ENCODE data around the gene MAGI2. TPM values are rescaled to one million over a fixed set of nuclear protein-coding genes. Genes with fewer than 3 reads are reported as not detected.

Gene MAGI2
- total RNA-seq, 3 donors from 2014 or later (not counting 1 experiment from before 2014, with no cell fraction given): 0.09 to 0.48 (median 0.27) TPM

DNA sequence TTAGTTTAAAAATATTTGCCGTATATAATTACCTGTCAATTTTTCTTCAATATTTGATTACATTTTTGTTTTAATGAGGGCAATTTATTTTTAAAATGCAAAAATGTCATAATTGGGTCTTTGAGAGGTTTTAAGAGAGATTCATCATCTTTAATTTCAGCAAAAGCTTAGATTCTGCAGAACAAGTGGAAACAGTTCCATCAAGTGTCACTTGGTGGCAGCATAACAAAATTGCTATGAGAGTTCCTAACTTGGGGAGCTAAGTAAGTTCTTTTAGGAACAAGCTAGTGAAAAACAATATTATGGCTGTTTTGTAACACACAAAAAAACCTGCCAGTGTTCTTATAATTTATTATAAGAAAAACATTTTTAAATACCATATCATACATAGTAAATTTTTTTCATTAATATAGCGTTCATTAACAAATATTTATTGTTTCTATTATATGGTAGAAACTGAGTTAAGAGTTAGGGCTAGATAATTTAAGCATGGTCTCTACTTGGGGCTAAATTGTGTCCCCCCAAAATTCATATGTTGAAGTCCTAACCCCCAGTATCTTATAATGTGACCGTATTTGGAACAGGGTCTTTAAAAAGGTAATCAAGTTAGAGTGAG is 155.2 kb downstream of the MAGI2 start:
- H3K27ac ChIP-seq (ENCODE audit: low read length): no peak overlapping the region
- WGBS (ENCODE audit: insufficient coverage): 100% methylated on average over 1 of the region's 3 CpGs
- H3K9me3 ChIP-seq (ENCODE audit: control insufficient read depth, insufficient read depth, low read length): no peaks in the 10 kb centered on the region
- Mint-ChIP-seq H3K4me3 (no peak overlapping the region), H3K9me3 (peaks cover 7 to 8% of the 10 kb centered on the region in 2 donors), H3K27ac (no peak overlapping the region), H3K27me3 (ENCODE audit: low read depth in 2 of 2) (no peaks in the 10 kb centered on the region), H3K4me1 (no peaks in the 10 kb centered on the region), H3K36me3 (no peaks in the 10 kb centered on the region)
- no peaks in the 10 kb centered on the region for H3K36me3 ChIP-seq (ENCODE audit: control insufficient read depth, insufficient read depth, low read length)
- no peak overlapping the region for H3K4me3 ChIP-seq (ENCODE audit: low read length)
- no peaks in the 10 kb centered on the region for H3K4me1 ChIP-seq (ENCODE audit: control insufficient read depth, insufficient read depth, low read length)
- TF ChIP-seq, protein P1, sequence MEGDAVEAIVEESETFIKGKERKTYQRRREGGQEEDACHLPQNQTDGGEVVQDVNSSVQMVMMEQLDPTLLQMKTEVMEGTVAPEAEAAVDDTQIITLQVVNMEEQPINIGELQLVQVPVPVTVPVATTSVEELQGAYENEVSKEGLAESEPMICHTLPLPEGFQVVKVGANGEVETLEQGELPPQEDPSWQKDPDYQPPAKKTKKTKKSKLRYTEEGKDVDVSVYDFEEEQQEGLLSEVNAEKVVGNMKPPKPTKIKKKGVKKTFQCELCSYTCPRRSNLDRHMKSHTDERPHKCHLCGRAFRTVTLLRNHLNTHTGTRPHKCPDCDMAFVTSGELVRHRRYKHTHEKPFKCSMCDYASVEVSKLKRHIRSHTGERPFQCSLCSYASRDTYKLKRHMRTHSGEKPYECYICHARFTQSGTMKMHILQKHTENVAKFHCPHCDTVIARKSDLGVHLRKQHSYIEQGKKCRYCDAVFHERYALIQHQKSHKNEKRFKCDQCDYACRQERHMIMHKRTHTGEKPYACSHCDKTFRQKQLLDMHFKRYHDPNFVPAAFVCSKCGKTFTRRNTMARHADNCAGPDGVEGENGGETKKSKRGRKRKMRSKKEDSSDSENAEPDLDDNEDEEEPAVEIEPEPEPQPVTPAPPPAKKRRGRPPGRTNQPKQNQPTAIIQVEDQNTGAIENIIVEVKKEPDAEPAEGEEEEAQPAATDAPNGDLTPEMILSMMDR (IDR thresholded peaks at IDR 0.05): no peak
- no peak for ATAC-seq
- intact Hi-C loops (cut with micrococcal nuclease): no loop called here
- DNase-seq: peak in 1 of 2 donors; percentile 18
- H3K27me3 ChIP-seq (ENCODE audit: control insufficient read depth, insufficient read depth, low read length): no peaks in the 10 kb centered on the region

DNA sequence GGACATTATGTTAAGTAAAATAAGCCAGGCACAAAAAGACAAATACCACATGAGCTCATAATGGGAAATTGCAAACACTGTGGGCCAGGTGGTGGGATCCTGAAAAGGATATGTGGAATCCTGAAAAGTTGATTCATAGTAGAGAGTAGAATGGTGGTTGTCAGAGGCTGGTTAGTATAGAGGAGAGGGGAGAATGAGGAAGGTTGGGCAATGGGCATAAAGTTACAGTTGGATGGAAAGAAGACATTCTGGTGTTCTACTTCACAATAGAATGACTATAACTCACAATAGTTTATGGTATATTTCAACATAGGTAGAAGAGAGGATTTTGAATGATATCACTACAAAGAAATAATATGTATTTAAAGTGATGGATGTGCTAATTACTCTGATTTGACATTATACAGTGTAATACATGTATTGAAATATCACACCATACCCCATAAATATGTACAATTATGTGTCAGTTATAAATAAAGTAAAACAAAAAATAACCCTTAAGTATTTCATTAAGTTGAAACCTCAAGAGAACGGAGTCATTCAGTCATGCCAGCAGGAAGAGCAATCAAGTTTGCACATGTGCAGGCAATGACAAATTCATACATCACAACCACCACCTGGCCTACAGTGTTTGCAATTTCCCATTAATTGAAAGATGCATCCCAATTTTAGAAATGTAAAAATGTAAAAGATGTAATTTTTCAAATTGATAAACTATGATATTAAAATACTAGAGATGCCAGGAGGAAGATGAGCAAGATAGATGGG is 156.7 kb downstream of the MAGI2 start:
- H3K27ac ChIP-seq (ENCODE audit: low read length): no peak overlapping the region
- H3K36me3 ChIP-seq (ENCODE audit: control insufficient read depth, insufficient read depth, low read length): no peaks in the 10 kb centered on the region
- no peaks in the 10 kb centered on the region for H3K27me3 ChIP-seq (ENCODE audit: control insufficient read depth, insufficient read depth, low read length)
- no peak overlapping the region for H3K4me3 ChIP-seq (ENCODE audit: low read length)
- H3K9me3 ChIP-seq (ENCODE audit: control insufficient read depth, insufficient read depth, low read length): no peaks in the 10 kb centered on the region
- Mint-ChIP-seq H3K27ac (no peak overlapping the region), H3K36me3 (no peaks in the 10 kb centered on the region), H3K9me3 (peaks cover 11% of the 10 kb centered on the region in 2 donors), H3K27me3 (ENCODE audit: low read depth in 2 of 2) (no peaks in the 10 kb centered on the region), H3K4me1 (no peaks in the 10 kb centered on the region), H3K4me3 (no peak overlapping the region)
- ATAC-seq (no peak), DNase-seq (no peak)
- no peaks in the 10 kb centered on the region for H3K4me1 ChIP-seq (ENCODE audit: control insufficient read depth, insufficient read depth, low read length)
- WGBS (ENCODE audit: insufficient coverage): 92% methylated on average over 1 of the region's 1 CpG
- TF ChIP-seq, protein P1 (IDR thresholded peaks at IDR 0.05): no peak
- intact Hi-C loops (cut with micrococcal nuclease): no loop called here

DNA sequence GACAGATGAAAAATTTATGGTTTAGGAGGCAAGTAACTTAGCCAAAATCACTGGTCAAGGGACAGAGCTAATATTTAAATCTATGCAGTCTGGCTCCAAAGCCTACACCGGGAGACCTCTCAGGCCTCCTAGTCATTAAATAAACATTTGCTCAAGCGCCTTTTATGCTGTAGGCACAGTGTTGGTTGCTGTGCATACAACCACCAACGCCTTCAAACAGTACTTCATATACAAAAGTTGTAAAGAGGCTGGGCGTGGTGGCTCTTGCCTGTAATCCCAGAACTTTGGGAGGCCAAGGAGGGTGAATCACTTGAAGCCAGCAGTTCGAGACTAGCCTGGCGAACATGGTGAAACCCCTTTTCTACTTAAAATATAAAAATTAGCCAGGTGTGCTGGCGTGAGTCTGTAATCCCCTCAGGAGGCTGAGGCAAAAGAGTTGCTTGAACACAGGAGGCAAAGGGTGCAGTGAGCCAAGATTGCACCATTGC is 159.8 kb downstream of the MAGI2 start:
- H3K4me1 ChIP-seq (ENCODE audit: control insufficient read depth, insufficient read depth, low read length): no peaks in the 10 kb centered on the region
- no peak overlapping the region for H3K4me3 Mint-ChIP-seq
- WGBS (ENCODE audit: insufficient coverage): 90% methylated on average over 7 of the region's 7 CpGs
- H3K4me1 Mint-ChIP-seq: no peaks in the 10 kb centered on the region
- H3K27ac ChIP-seq (ENCODE audit: low read length): no peak overlapping the region
- H3K36me3 Mint-ChIP-seq: no peaks in the 10 kb centered on the region
- H3K9me3 ChIP-seq (ENCODE audit: control insufficient read depth, insufficient read depth, low read length): no peaks in the 10 kb centered on the region
- intact Hi-C loops (cut with micrococcal nuclease): no loop called here
- no peaks in the 10 kb centered on the region for H3K36me3 ChIP-seq (ENCODE audit: control insufficient read depth, insufficient read depth, low read length)
- no peak for ATAC-seq
- DNase-seq: no peak
- no peak overlapping the region for H3K27ac Mint-ChIP-seq
- H3K27me3 ChIP-seq (ENCODE audit: control insufficient read depth, insufficient read depth, low read length): no peaks in the 10 kb centered on the region
- TF ChIP-seq, protein P1 (IDR thresholded peaks at IDR 0.05): no peak
- H3K4me3 ChIP-seq (ENCODE audit: low read length): no peak overlapping the region
- H3K9me3 Mint-ChIP-seq: peaks cover 4 to 6% of the 10 kb centered on the region in 2 donors
- no peaks in the 10 kb centered on the region for H3K27me3 Mint-ChIP-seq (ENCODE audit: low read depth in 2 of 2)

Data from natural killer cell (primary cell).